B cell (primary cell): ENCODE measurements around the gene BACH2.

ENCODE experiments used
- CTCF ChIP-seq: fragments of 200-600 bp; IDR thresholded peaks from one replicate; pipeline ENCODE4 v1.8.0; 2022; ENCODE audit warnings: antibody characterized with exemption, mild to moderate bottlenecking
- EZH2 ChIP-seq: IDR thresholded peaks from 2 replicates; pipeline ENCODE4 v1.6.1; 2012; ENCODE audit warnings: borderline replicate concordance, low read depth, mild to moderate bottlenecking, moderate library complexity, low read length; ENCODE audit not compliant: insufficient read depth, poor library complexity, severe bottlenecking

GRCh38 chr6:90238496-90239266 lies 58.0 kb downstream of the BACH2 start:
- TF ChIP-seq CTCF (no peak), EZH2 (no peak)
